Astrocyte (in vitro differentiated cells and primary cell): ENCODE results near the gene SEMA4B.

Source experiments
- CTCF ChIP-seq: IDR thresholded peaks from 2 replicates; pipeline ENCODE4 v1.5.1; 2011; ENCODE audit warnings: low read depth, mild to moderate bottlenecking, inconsistent platforms, low read length, moderate library complexity; ENCODE audit not compliant: insufficient read depth
- EZH2 ChIP-seq: IDR thresholded peaks from 2 replicates; pipeline ENCODE4 v1.6.1; 2012; ENCODE audit warnings: mild to moderate bottlenecking, low read length, inconsistent platforms; ENCODE audit not compliant: insufficient read depth

DNA sequence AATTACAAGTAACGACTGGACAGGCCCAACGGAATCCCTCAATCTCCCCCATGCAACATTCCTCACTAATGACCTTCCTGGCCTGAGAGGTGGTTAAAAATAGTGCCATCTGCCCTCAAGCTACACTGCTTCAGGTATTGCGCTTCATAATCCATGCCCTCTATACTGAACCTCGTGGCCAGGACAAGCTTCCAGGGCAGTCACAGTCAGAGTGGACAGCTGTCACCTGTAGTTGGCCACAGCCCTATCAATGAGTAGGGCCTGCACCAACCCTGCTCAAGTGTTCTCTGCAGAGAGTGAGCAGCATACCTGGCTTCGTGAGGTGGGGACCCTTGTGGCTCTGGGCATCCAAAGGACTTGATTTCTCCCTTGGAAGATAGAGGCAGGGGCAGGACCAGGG, 46.9 kb upstream of the SEMA4B start:
- TF ChIP-seq CTCF = no peak
- no peak for TF ChIP-seq EZH2
